ENCODE data around the gene CCP110. TPM values are rescaled to one million over a fixed set of nuclear protein-coding genes. Genes with fewer than 3 reads are reported as not detected.
A peak's percentile ranks its signal among the peaks of the same experiment; 100 is the strongest.

Gene CCP110
- total RNA-seq, 1 experiment from 2014 or later: 21.6 TPM

DNA sequence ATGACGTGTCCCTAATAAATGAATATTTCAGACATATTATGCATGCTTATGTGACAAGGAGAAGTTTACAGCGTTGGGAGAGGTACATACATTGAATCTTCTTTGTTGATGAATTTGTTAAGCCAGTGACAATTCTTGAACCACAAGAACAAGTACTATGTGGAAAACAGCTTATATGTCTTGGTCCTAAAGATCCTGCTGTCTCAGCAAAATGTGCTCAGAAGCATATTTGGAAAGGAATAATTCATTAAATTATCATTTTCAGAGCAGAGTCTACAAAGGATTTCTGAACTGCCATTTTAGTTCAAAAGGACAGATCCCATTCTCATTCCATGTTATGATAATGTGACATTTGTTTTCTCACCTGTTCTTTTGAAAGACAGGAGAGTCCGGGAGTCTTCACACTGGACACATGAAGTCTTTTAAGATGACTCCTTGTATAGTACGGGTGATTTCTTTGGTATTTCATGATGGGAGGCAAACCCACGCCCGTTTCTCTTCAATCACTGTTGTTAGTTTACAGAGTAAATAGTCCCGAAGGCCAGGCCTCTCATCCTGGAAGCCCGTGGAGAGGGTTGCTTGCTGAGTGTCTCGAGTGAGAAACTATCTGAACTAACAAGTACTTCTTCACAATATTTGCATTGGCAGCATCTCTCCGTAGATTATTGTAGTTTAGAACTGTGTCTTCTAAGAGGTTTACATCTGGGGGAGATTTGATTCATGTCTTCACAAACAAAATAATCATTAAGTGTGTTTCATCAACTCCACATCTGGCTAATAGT, 58.5 kb downstream of the CCP110 start:
- Histone ChIP-seq H3K4ac (ENCODE audit: low read depth, low read length) (no peak overlapping the region), H2BK12ac (ENCODE audit: insufficient read length, low read depth, low read length) (no peak overlapping the region), H3K79me2 (ENCODE audit: insufficient read depth, low read length) (no peaks in the 10 kb centered on the region), H2AK5ac (ENCODE audit: insufficient read length, low read length) (no peak overlapping the region), H3K9ac (ENCODE audit: extremely low read depth, insufficient read length, low read length) (no peak overlapping the region), H2BK20ac (ENCODE audit: low read depth, low read length, poor library complexity, severe bottlenecking) (no peak overlapping the region), H3K4me2 (ENCODE audit: insufficient read depth, insufficient read length, low read length) (no peak overlapping the region), H2AFZ (ENCODE audit: low read length) (no peak overlapping the region), H3K4me1 (ENCODE audit: insufficient read depth, low read length) (no peaks in the 10 kb centered on the region), H3K79me1 (ENCODE audit: insufficient read depth, low read depth, low read length, poor library complexity, severe bottlenecking) (no peaks in the 10 kb centered on the region), H2BK5ac (ENCODE audit: insufficient read length, low read length) (no peak overlapping the region), H3K27ac (ENCODE audit: insufficient read length, low read depth, low read length) (no peak overlapping the region), H3T11ph (ENCODE audit: low read length) (no peak overlapping the region), H3K9me3 (ENCODE audit: control insufficient read depth, low read depth, low read length) (no peaks in the 10 kb centered on the region), H3K23ac (ENCODE audit: insufficient read length, low read depth, low read length) (no peak overlapping the region), H3K56ac (ENCODE audit: insufficient read length, low read depth, low read length) (no peak overlapping the region), H2BK15ac (ENCODE audit: low read depth, low read length) (no peak overlapping the region), H3K27me3 (ENCODE audit: insufficient read depth, low read length) (no peaks in the 10 kb centered on the region), H3K23me2 (ENCODE audit: insufficient read length, low read depth, low read length, poor library complexity, severe bottlenecking) (no peaks in the 10 kb centered on the region), H3K14ac (ENCODE audit: insufficient read depth, low read length) (no peak overlapping the region), H4K91ac (ENCODE audit: insufficient read length, low read depth, low read length) (no peak overlapping the region), H3K18ac (ENCODE audit: insufficient read length, low read depth, low read length) (no peak overlapping the region), H4K8ac (replicated peaks; ENCODE audit: insufficient read length, low read depth, low read length) (no peak overlapping the region), H4K20me1 (ENCODE audit: control insufficient read depth, insufficient read depth, insufficient read length) (no peaks in the 10 kb centered on the region), H4K5ac (ENCODE audit: insufficient read length, low read depth, low read length) (no peak overlapping the region), H2BK120ac (ENCODE audit: low read depth, low read length, poor library complexity, severe bottlenecking) (no peak overlapping the region)
- Mint-ChIP-seq H3K27me3 (ENCODE audit: low read depth) (no peaks in the 10 kb centered on the region), H3K4me1 (no peaks in the 10 kb centered on the region), H3K4me3 (no peak overlapping the region), H3K9me3 (peaks cover 7 to 8% of the 10 kb centered on the region in 2 experiments), H3K36me3 (ENCODE audit: insufficient read depth in 1 of 3, low read depth in 3 of 3) (peaks cover 52 to 72% (median 67%) of the 10 kb centered on the region in 3 experiments), H3K27ac (peak overlapping the region in 1 of 3 experiments; percentile 28; a peak in 1 of 7 replicates)
- DNase-seq: no peak
- WGBS (ENCODE audit: extremely low coverage, insufficient read length, low lambda C conversion rate): no CpG with 5 or more reads among the region's 10 CpGs
- TF ChIP-seq, protein P1, sequence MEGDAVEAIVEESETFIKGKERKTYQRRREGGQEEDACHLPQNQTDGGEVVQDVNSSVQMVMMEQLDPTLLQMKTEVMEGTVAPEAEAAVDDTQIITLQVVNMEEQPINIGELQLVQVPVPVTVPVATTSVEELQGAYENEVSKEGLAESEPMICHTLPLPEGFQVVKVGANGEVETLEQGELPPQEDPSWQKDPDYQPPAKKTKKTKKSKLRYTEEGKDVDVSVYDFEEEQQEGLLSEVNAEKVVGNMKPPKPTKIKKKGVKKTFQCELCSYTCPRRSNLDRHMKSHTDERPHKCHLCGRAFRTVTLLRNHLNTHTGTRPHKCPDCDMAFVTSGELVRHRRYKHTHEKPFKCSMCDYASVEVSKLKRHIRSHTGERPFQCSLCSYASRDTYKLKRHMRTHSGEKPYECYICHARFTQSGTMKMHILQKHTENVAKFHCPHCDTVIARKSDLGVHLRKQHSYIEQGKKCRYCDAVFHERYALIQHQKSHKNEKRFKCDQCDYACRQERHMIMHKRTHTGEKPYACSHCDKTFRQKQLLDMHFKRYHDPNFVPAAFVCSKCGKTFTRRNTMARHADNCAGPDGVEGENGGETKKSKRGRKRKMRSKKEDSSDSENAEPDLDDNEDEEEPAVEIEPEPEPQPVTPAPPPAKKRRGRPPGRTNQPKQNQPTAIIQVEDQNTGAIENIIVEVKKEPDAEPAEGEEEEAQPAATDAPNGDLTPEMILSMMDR (conservative IDR thresholded peaks at IDR 0.05): no peak

Measured in H9 (cell line).